Activated naive CD4-positive, alpha-beta T cell treated with anti-CD3 and anti-CD28 coated beads for 36 hours (primary cell): ENCODE measurements around the gene HMGCLL1. TPM values are rescaled to one million over a fixed set of nuclear protein-coding genes. Genes with fewer than 3 reads are reported as not detected.

Experiments
- CTCF ChIA-PET: fragments of 350-600 bp; sonication (Branson Sonifier 250); formaldehyde crosslinking; loops from one replicate; lab custom pipeline; 2021; ENCODE audit warnings: antibody characterized with exemption; lab: Charles Lee
- DNase-seq: peaks from one replicate; pipeline ENCODE4 v3.0.0-alpha.2; 2020
- H3K27ac Mint-ChIP-seq: one replicate; pipeline ENCODE4 v1.8.0; 2021; ENCODE audit warnings: mild to moderate bottlenecking, mixed read lengths
- H3K27me3 Mint-ChIP-seq: one replicate; pipeline ENCODE4 v1.8.0; 2021; ENCODE audit warnings: low read depth, mixed read lengths
- H3K36me3 Mint-ChIP-seq: one replicate; pipeline ENCODE4 v1.8.0; 2021; ENCODE audit warnings: low read depth, mixed read lengths
- H3K4me1 Mint-ChIP-seq: one replicate; pipeline ENCODE4 v1.8.0; 2021; ENCODE audit warnings: low read depth, mixed read lengths
- H3K4me3 Mint-ChIP-seq: one replicate; pipeline ENCODE4 v1.8.0; 2021; ENCODE audit warnings: mild to moderate bottlenecking, moderate library complexity, mixed read lengths
- H3K9me3 Mint-ChIP-seq: one replicate; pipeline ENCODE4 v1.8.0; 2021; ENCODE audit warnings: mixed read lengths
- intact Hi-C: fragments of 100-400 bp; cut with micrococcal nuclease; formaldehyde crosslinking; loops from one replicate; pipeline ENCODE4 v1.15.1; 2023
- total RNA-seq, 2 experiments: library from RNA; stranded (reverse); gene quantifications; one replicate each; pipeline ENCODE4 v1.2.3, GENCODE V29; 2021

HMGCLL1 gene
- total RNA-seq, 2 experiments from 2014 or later: not detected

- Mint-ChIP-seq H3K27me3 (no peaks in the 10 kb centered on the region), H3K9me3 (no peaks in the 10 kb centered on the region), H3K4me1 (no peaks in the 10 kb centered on the region), H3K4me3 (no peak overlapping the region), H3K27ac (no peak overlapping the region), H3K36me3 (no peaks in the 10 kb centered on the region)
- CTCF ChIA-PET: no interaction called here
- intact Hi-C loops: no loop called here
- no peak for DNase-seq
These were observed 155.1 kb downstream of the HMGCLL1 start for GRCh38 chr6:55423933-55424332.

- Mint-ChIP-seq H3K27ac (no peak overlapping the region), H3K4me1 (no peaks in the 10 kb centered on the region), H3K27me3 (no peaks in the 10 kb centered on the region), H3K4me3 (no peak overlapping the region), H3K9me3 (peaks cover 8% of the 10 kb centered on the region), H3K36me3 (no peaks in the 10 kb centered on the region)
- intact Hi-C loops: no loop called here
- no peak for DNase-seq
- CTCF ChIA-PET: no interaction called here
These were observed 168.3 kb downstream of the HMGCLL1 start for GRCh38 chr6:55410674-55411073.

DNA sequence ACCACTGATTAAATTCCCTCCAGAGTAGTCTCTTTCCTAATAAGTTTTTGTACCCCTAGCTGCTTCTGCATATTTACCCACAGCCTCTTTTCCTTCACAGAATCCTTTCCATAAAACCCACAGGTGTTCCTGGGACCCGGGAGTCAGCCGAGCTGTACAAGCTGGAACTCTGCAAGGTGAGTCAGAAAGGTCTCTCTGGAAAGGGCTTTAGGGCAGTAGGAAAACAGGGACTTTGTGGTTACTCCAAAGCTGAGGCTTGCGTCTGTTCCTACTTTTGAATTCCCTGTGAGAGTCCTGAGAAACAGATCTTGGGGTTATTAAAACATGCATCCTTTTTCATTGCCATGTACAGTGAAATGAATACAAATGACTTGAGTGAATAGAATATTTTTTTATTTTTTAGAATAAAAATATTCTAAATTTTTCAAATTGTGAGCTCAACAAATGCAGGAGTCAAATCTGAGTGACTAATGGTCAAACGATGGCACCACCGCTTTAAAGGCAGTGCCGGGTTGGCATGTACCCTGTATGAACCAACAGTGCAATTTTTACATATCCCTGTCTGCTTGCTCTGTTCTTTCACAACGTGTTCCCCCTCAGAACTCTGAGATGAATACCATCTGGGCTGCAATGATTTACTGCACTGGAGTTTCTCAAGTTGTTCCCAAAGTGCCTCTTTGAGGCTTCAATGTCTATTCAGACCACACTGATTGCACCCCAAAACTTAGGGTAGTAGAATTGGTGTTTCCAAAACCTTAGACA, 173.3 kb downstream of the HMGCLL1 start:
- H3K4me3 Mint-ChIP-seq: no peak overlapping the region
- peaks cover 6% of the 10 kb centered on the region for H3K9me3 Mint-ChIP-seq
- CTCF ChIA-PET: no interaction called here
- no peak for DNase-seq
- H3K27me3 Mint-ChIP-seq: no peaks in the 10 kb centered on the region
- no peaks in the 10 kb centered on the region for H3K4me1 Mint-ChIP-seq
- no peak overlapping the region for H3K27ac Mint-ChIP-seq
- no peaks in the 10 kb centered on the region for H3K36me3 Mint-ChIP-seq
- intact Hi-C loops: no loop called here

GRCh38 chr6:55399351-55399750, 179.6 kb downstream of the HMGCLL1 start:
- DNase-seq: no peak
- Mint-ChIP-seq H3K27ac (no peak overlapping the region), H3K4me3 (no peak overlapping the region), H3K36me3 (no peaks in the 10 kb centered on the region), H3K27me3 (no peaks in the 10 kb centered on the region), H3K4me1 (no peaks in the 10 kb centered on the region), H3K9me3 (no peaks in the 10 kb centered on the region)
- intact Hi-C loops: no loop called here
- CTCF ChIA-PET: no interaction called here

GRCh38 chr6:55397986-55398385, 181.0 kb downstream of the HMGCLL1 start:
- no peak for DNase-seq
- Mint-ChIP-seq H3K27me3 (no peaks in the 10 kb centered on the region), H3K4me1 (no peaks in the 10 kb centered on the region), H3K9me3 (no peaks in the 10 kb centered on the region), H3K36me3 (no peaks in the 10 kb centered on the region), H3K4me3 (no peak overlapping the region), H3K27ac (no peak overlapping the region)
- CTCF ChIA-PET: no interaction called here
- intact Hi-C loops: no loop called here

DNA sequence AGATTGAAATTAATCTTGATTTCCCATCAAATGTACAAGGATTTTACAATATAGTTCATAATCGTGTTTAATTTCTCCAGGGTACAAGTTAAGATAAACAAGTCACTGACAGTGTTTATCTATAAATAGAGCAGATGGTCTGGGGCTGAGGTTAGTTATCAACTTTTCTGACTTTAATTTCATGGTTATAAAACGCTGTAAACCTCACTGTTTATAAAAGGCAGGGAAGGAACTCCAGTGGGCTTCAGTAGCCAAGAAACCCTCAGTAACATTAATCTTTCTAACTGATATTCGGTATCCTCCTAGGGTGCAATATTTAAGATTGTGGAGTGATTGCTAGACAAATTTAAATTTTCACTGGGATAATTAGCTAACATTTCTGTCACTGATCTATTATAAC, 183.1 kb downstream of the HMGCLL1 start:
- Mint-ChIP-seq H3K36me3 (no peaks in the 10 kb centered on the region), H3K27me3 (no peaks in the 10 kb centered on the region), H3K4me1 (no peaks in the 10 kb centered on the region), H3K4me3 (no peak overlapping the region), H3K27ac (no peak overlapping the region), H3K9me3 (peaks cover 4% of the 10 kb centered on the region)
- DNase-seq: no peak
- CTCF ChIA-PET: no interaction called here
- intact Hi-C loops: no loop called here

DNA sequence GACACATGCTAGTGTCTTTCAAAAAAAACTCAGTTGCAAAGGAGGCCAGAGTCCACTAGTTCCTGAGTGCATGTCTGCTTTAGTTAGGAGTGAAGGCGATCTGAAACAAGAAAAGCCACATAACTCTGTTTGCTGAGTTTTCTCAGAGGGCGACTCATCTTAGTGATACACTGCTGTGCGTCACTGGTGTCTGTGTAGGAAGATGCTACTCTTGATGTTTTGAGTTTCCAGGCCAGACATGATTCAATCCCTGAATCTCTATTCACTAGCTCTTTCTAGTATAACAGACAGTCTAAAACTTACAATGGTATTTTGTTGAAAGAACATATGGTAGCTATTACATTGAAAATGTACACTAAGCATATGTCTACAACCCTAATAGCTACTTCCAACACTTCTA, 190.8 kb downstream of the HMGCLL1 start:
- no peak overlapping the region for H3K27ac Mint-ChIP-seq
- DNase-seq: no peak
- H3K36me3 Mint-ChIP-seq: no peaks in the 10 kb centered on the region
- H3K4me3 Mint-ChIP-seq: no peak overlapping the region
- no peaks in the 10 kb centered on the region for H3K27me3 Mint-ChIP-seq
- intact Hi-C loops: loop anchor here (1.0 kb wide), 1 partner anchor 25 kb away; no protein-coding TSS in a partner anchor
- CTCF ChIA-PET: no interaction called here
- no peaks in the 10 kb centered on the region for H3K4me1 Mint-ChIP-seq
- peaks cover 6% of the 10 kb centered on the region for H3K9me3 Mint-ChIP-seq
